NCI-H748 (cell line): ENCODE data around the gene MAD1L1.

Source experiments
- DNase-seq: peaks from one replicate; lab custom pipeline; 2025; ENCODE audit not compliant: unreplicated experiment; lab: John Stamatoyannopoulos, UW

The MAD1L1 gene

DNA sequence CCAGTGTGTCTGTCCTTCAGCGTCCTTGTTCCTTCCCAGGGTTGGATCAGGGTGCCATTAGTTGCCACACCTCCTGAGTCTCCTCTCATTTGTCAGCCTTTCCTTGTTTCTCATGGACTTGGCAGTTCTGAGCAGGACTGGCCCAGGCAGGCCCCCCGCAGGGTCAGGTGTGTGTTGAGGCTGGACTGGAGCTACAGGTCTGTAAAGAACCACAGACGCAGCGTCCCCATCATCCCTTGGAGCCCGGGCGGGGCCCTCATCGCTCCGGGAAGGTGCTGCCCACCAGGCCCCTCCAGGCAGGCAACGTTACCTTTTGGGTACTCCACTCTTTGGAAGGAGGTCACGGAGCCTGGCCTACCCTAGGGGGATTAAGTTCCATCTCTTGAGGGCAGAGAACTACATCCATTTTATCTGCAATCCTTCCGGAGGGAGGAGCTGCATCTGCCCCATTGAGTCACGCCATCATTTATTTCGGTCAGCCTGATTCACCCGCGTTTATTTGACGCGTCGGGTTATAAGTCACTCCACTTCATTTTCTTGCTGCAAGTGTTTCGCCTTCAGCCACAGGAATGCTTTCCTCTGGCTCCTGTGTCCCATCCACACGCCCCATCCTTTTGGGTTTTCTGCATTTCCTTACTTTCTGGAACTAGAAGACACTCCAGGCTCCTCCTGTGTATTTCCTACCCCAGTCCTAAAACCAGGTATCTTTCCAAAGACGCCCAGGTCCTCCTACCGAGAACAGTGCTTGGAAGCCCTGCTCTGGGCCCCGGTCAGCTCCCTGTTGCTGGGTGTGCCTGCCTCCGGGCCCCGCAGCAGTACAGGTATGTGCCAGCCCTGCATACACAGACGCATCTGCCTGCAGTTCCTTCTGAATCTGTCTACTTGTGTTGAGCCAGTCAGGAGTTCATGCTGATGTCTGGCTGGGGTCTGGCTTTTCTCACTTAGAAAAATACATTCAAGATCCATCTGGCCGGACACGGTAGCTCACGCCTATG, 141.9 kb downstream of the MAD1L1 start:
- DNase-seq = no peak

- no peak for DNase-seq
Measured at GRCh38 chr7:2088801-2089200, 143.9 kb downstream of the MAD1L1 start.

- no peak for DNase-seq
Measured at GRCh38 chr7:2087744-2088143, 145.0 kb downstream of the MAD1L1 start.

DNA sequence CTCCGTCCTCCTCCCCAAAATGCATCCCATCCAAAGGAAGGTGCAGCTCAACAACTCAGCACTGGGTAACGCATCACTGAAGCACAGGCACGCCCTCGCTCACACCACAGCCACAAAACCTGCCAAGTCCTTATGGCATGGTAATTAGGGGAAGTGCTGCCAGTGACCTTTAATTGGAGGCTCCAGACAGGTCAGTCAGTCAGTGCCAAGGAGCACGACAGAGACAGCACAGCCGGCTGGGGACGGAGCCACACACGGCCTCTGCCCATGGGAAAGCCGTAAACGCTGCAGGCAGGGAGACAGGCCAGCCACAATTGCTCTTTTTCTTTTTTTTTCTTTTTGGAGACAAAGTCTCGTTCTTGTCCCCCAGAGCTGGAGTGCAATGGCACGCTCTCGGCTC, 146.5 kb downstream of the MAD1L1 start:
- DNase-seq = no peak

- no peak for DNase-seq
Measured at GRCh38 chr7:2085804-2086203, 146.9 kb downstream of the MAD1L1 start.

- DNase-seq = no peak
Measured at GRCh38 chr7:2084781-2085505, 147.8 kb downstream of the MAD1L1 start.

GRCh38 chr7:2084331-2084730, 148.4 kb downstream of the MAD1L1 start:
- DNase-seq = no peak

- no peak for DNase-seq
Measured at GRCh38 chr7:2083362-2083761, 149.4 kb downstream of the MAD1L1 start.

DNA sequence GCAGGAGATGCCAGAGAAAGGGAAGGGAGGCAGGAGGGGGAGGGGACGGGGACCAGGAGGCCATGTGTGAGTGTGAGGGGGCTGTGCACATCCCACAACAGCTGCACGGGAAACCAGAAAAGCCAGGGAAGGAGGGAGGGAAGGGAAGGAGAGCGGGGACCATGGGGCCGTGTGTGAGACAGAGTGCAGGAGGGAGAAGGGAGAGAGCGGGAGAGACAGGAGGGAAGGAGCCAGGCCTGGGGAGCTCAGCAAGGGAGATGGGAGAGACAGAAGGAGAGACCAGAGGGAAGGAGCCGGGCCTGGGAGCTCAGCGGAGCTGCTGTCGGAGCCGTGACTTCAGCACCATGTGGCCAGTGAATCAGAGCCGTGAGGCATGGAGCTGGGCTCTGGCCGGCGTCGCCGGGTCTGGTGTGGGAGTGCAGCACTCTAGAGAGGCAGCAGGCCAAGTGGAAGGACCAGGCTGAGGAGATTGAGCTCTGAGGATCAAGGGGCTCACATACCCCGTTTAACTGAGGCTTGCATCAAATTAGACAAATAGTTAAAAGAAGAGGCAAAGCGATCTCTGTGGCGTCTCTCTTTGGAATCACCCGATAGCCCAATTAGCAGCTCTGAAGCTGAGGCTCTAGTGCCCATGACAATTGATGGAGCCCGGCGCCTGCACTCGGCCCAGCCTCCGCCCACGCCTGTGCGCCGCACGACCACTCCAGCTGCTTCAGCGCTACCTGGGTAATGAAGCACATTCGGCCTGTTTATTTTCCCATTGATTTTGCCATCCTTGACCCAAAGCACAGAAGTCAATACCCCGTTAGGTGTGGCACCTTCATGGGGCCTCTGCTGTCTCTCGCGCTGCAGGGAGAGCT, 150.4 kb downstream of the MAD1L1 start:
- peak; percentile 80 for DNase-seq

DNA sequence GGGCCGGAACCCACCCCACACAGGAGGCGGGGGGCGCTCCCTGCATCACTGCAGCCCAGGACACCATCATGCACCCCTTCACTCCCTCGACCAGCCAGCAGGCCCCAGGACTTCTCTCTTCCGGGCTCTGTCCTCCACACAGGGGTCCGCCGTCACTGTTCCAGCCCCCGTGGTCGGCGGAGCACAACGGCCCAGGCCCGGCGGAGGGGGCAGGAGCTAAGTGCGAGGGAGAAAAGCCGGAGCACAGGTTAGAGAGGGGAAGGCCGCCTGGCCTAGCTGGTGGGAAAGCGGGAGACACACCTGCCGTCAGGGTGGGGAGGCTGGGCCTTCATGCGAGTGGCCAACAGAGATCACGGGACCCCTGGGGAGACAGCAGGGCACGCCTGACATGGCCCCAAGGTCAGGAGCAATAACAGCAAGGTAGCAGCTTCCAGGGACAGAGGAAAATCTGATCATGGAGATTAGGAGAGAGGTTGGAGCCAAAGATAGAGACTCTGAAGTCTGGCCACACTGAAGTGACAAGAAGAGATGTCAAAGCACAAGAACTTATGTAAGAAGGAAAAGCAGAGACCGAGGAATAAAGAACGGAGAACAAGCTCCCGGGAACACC, 151.1 kb downstream of the MAD1L1 start:
- no peak for DNase-seq

GRCh38 chr7:2080477-2080876, 152.3 kb downstream of the MAD1L1 start:
- no peak for DNase-seq

- DNase-seq = no peak
Measured at GRCh38 chr7:2080060-2080387, 152.7 kb downstream of the MAD1L1 start.

- no peak for DNase-seq
Measured at GRCh38 chr7:2079332-2080059, 153.2 kb downstream of the MAD1L1 start.

- DNase-seq = no peak
Measured at GRCh38 chr7:2078899-2079298, 153.8 kb downstream of the MAD1L1 start.

DNA sequence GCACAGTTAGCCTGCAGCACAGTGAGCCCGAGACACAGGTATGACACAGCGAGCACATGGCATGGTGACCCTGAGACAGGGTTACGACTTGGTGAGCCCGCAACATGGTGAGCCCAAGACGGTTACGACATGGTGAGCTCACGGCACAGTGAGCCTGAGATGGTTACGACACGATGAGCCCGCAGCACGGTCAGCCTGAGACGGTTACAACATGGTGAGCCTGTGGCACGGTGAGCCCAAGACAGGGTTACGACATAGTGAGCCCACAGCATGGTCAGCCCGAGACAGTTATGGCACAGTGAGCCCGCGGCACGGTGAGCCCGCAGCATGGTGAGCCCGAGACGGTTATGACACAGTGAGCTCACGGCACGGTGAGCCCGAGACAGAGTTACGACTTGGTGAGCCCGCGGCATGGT, 156.1 kb downstream of the MAD1L1 start:
- no peak for DNase-seq

- DNase-seq = no peak
Measured at GRCh38 chr7:2075811-2076210, 156.9 kb downstream of the MAD1L1 start.

DNA sequence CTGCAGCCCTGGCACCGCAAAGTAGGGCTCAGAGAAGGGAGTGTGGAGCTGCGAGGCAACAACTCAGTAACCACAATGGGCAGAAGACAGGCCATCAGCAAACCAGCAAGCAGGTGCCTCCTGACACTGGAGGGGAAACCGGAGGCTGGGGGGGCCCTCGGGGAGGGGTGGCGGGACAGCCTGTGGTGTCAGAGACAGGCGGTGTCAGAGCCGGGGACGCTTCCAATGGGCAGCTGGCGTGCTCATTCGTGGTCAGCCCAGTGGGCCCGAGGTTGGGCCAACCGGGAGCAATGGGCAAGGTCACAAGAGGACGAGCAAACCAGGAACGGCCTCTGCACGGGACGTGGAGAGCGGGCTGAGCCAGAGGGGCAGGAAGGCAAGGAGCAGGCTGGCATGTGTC, 158.1 kb downstream of the MAD1L1 start:
- DNase-seq = no peak

- DNase-seq = no peak
Measured at GRCh38 chr7:2072798-2073197, 159.9 kb downstream of the MAD1L1 start.

DNA sequence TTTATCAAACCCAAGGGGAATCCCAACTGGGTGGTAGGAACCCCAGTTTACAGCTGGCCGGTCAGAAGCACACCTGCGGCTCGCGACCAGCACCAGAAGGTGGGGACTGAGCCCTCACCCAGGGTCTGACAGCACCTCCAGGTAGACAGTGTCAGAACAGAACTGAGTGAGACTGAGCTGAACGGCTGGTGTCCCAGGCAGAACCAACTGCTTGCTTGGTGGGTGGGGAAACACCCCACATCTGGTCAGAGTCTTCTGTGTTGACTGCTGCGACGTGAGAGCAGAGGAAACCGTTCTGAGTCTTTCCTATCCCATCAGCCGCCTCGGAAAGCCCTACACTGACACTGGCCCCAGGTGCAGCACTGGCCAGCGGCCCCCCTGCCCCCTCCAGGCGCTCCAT, 160.7 kb downstream of the MAD1L1 start:
- no peak for DNase-seq

DNA sequence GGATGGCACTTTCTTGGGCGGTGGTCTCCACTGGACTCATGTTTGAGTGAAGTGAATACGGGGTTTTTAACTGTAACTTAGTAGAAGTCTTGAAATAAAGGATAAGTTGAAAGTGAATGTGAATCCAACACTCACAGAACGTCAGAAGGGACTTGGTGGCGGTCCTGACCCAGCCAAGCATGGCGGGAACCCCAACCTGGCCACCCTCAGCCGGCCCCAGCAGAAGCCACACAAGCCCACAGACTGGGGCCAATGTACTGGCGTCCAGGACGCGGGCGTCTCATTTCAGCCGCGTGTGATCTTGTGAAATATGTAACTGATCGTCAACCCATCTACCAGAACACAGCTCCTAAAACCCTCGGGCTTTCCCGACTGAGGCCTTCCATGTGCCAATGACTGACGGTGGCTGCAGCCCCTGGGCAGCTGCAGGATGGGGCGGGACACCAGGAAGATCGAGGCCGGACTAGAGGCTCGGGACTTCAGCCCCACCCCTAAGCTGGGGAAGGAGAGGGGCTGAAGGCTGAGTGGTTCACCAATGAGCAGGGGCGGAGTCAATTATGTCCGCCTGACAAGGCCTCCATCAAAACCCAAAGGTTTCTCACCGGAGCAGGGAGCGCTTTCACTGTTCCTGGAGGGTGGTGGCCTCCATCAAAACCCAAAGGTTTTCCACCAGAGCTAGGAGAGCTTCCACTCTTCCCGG, 161.5 kb downstream of the MAD1L1 start:
- no peak for DNase-seq
